PC-3 (cell line): ENCODE results near the gene ATP8A2. TPM values are rescaled to one million over a fixed set of nuclear protein-coding genes. Genes with fewer than 3 reads are reported as not detected.

Experiments used
- ATAC-seq: fragments of 200-7000 bp; cut with Tn5 transposase; 2 replicates; pipeline ENCODE4 v1.9.1; 2020; ENCODE audit warnings: mild to moderate bottlenecking, moderate library complexity
- BruUV-seq: library from RNA; stranded (reverse); fragments of 400-500 nt; replicated peaks from 2 replicates; lab custom pipeline; 2021; lab: Mats Ljungman, UMichigan
- CTCF ChIA-PET: fragments of 300-600 bp; sonication (Branson Sonifier 250); formaldehyde crosslinking; loops from one replicate; lab custom pipeline; 2022; ENCODE audit warnings: antibody characterized with exemption; lab: Charles Lee
- POLR2A ChIA-PET: fragments of 300-600 bp; sonication (Branson Sonifier 250); formaldehyde crosslinking; loops from one replicate; lab custom pipeline; 2022; ENCODE audit warnings: antibody characterized with exemption; ENCODE audit not compliant: unreplicated experiment; lab: Charles Lee
- DNase-seq: peaks from one replicate; pipeline ENCODE4 v3.0.0-alpha.2; 2015
- H2AFZ ChIP-seq: fragments of 300-600 bp; sonication (generic); 2 replicates; pipeline ENCODE4 v1.6.0; 2016; ENCODE audit warnings: antibody characterized with exemption, low read length
- H3F3A ChIP-seq: fragments of 300-600 bp; sonication (generic); one replicate; pipeline ENCODE4 v1.6.0; 2017; ENCODE audit warnings: antibody characterized with exemption, low read length, control low read depth, mild to moderate bottlenecking; ENCODE audit not compliant: unreplicated experiment
- H3K27ac ChIP-seq: fragments of 300-600 bp; sonication (generic); 2 replicates; pipeline ENCODE4 v1.5.1; 2016; ENCODE audit warnings: mild to moderate bottlenecking, low read length
- H3K27me3 ChIP-seq: fragments of 300-600 bp; sonication (generic); 2 replicates; pipeline ENCODE4 v1.6.1; 2016; ENCODE audit warnings: low read length, mixed read lengths
- H3K36me3 ChIP-seq: fragments of 300-600 bp; sonication (generic); 2 replicates; pipeline ENCODE4 v1.6.1; 2016; ENCODE audit warnings: low read depth, mixed run types, low read length, mixed read lengths
- H3K4me1 ChIP-seq: fragments of 300-600 bp; sonication (generic); 2 replicates; pipeline ENCODE4 v1.5.1; 2016; ENCODE audit warnings: low read length; ENCODE audit not compliant: insufficient read depth
- H3K4me2 ChIP-seq: fragments of 300-600 bp; sonication (generic); 2 replicates; pipeline ENCODE4 v1.6.0; 2016; ENCODE audit warnings: low read length
- H3K4me3 ChIP-seq: fragments of 300-600 bp; sonication (generic); 2 replicates; pipeline ENCODE4 v1.5.1; 2016; ENCODE audit warnings: mild to moderate bottlenecking, low read length, mixed read lengths
- H3K79me2 ChIP-seq: fragments of 300-600 bp; sonication (generic); 2 replicates; pipeline ENCODE4 v1.6.1; 2017; ENCODE audit warnings: low read length, mixed read lengths
- H3K9ac ChIP-seq: fragments of 300-600 bp; sonication (generic); 2 replicates; pipeline ENCODE4 v1.6.0; 2016; ENCODE audit warnings: mild to moderate bottlenecking, low read length
- H3K9me2 ChIP-seq: fragments of 300-600 bp; sonication (generic); replicated peaks from 2 replicates; pipeline ENCODE4 v1.6.1; 2016; ENCODE audit warnings: mixed run types, low read length, mixed read lengths
- H3K9me3 ChIP-seq: fragments of 300-600 bp; sonication (generic); 2 replicates; pipeline ENCODE4 v1.6.1; 2016; ENCODE audit warnings: low read length, mixed read lengths
- H4K20me1 ChIP-seq: fragments of 300-600 bp; sonication (generic); 2 replicates; pipeline ENCODE4 v1.6.1; 2016; ENCODE audit warnings: low read length, mixed read lengths
- CTCF ChIP-seq: fragments of 300-600 bp; sonication (generic); conservative IDR thresholded peaks from 2 replicates; pipeline ENCODE4 v1.5.1; 2017; ENCODE audit warnings: antibody characterized with exemption, low read depth, mild to moderate bottlenecking, low read length
- EZH2 ChIP-seq: fragments of 300-600 bp; sonication (generic); IDR thresholded peaks from one replicate; pipeline ENCODE4 v1.6.1; 2017; ENCODE audit warnings: antibody characterized with exemption, mild to moderate bottlenecking, low read length; ENCODE audit not compliant: unreplicated experiment
- EZH2phosphoT487 ChIP-seq: fragments of 300-600 bp; sonication (generic); IDR thresholded peaks from 2 replicates; pipeline ENCODE4 v1.6.1; 2018; ENCODE audit warnings: mild to moderate bottlenecking, antibody characterized with exemption, low read length, borderline replicate concordance
- intact Hi-C: fragments of 100-400 bp; cut with micrococcal nuclease; formaldehyde crosslinking; loops from 2 replicates; pipeline ENCODE4 v1.9.0; 2023
- total RNA-seq: library from RNA; depleted of rRNA; stranded (reverse); fragments of >200 nt; gene quantifications from 2 replicates; pipeline ENCODE4 v1.2.3, GENCODE V29; 2014

ATP8A2 gene
- total RNA-seq, 1 experiment from 2014 or later: 0.04 TPM

- ATAC-seq (peak; percentile 21), DNase-seq (peak; percentile 58)
- H3K9me3 ChIP-seq: no peaks in the 10 kb centered on the region
- no peaks in the 10 kb centered on the region for H3K36me3 ChIP-seq
- peak overlapping the region; percentile 35 for H3K27ac ChIP-seq
- peaks cover 10% of the 10 kb centered on the region for H3F3A ChIP-seq
- H3K4me1 ChIP-seq: peaks cover 47% of the 10 kb centered on the region
- intact Hi-C loops: no loop called here
- H3K27me3 ChIP-seq: no peaks in the 10 kb centered on the region
- no peak overlapping the region for H3K4me2 ChIP-seq
- no TSS peak for BruUV-seq
- H3K9ac ChIP-seq: no peak overlapping the region
- H4K20me1 ChIP-seq: no peaks in the 10 kb centered on the region
- H2AFZ ChIP-seq: no peak overlapping the region
- no peak overlapping the region for H3K4me3 ChIP-seq
- CTCF ChIA-PET: no interaction called here
- H3K79me2 ChIP-seq: no peaks in the 10 kb centered on the region
- no peaks in the 10 kb centered on the region for H3K9me2 ChIP-seq
- TF ChIP-seq CTCF (no peak), EZH2 (no peak), EZH2phosphoT487 (no peak)
- POLR2A ChIA-PET: no interaction called here
These were observed 486.1 kb downstream of the ATP8A2 start for GRCh38 chr13:25857830-25858229.

- Histone ChIP-seq H3K9me3 (no peaks in the 10 kb centered on the region), H3F3A (peaks cover 10% of the 10 kb centered on the region), H3K27me3 (no peaks in the 10 kb centered on the region), H3K36me3 (no peaks in the 10 kb centered on the region), H3K4me2 (peak overlapping the region; percentile 65), H3K4me1 (peaks cover 47% of the 10 kb centered on the region), H2AFZ (no peak overlapping the region), H3K9me2 (no peaks in the 10 kb centered on the region), H4K20me1 (no peaks in the 10 kb centered on the region), H3K27ac (peak overlapping the region; percentile 89), H3K4me3 (no peak overlapping the region; the same call in 1 of the 2 replicates), H3K9ac (peak overlapping the region; percentile 59), H3K79me2 (no peaks in the 10 kb centered on the region)
- ChIA-PET CTCF (no interaction called here), POLR2A (interaction anchor here (0.7 kb wide), 1 partner anchor 42 kb away, joined by 19 read pairs; no protein-coding TSS in a partner anchor)
- peak; percentile 80 for DNase-seq
- no TSS peak for BruUV-seq
- TF ChIP-seq EZH2phosphoT487 (no peak), CTCF (no peak), EZH2 (no peak)
- ATAC-seq: peak; percentile 53
- intact Hi-C loops: no loop called here
These were observed 487.8 kb downstream of the ATP8A2 start for GRCh38 chr13:25859528-25859927.

- H4K20me1 ChIP-seq: no peaks in the 10 kb centered on the region
- no peaks in the 10 kb centered on the region for H3K79me2 ChIP-seq
- TF ChIP-seq EZH2 (no peak), CTCF (no peak), EZH2phosphoT487 (no peak)
- H2AFZ ChIP-seq: no peak overlapping the region
- BruUV-seq: no TSS peak
- CTCF ChIA-PET: no interaction called here
- intact Hi-C loops: loop anchor here (2.0 to 5.0 kb wide), 2 partner anchors 42 to 163 kb away; no protein-coding TSS in a partner anchor
- POLR2A ChIA-PET: interaction anchor here (0.6 to 0.9 kb wide), 3 partner anchors 14 to 110 kb away, joined by 4 to 7 read pairs (median 4); no protein-coding TSS in a partner anchor
- peak overlapping the region; percentile 89 for H3K27ac ChIP-seq
- no peaks in the 10 kb centered on the region for H3K9me2 ChIP-seq
- peaks cover 10% of the 10 kb centered on the region for H3F3A ChIP-seq
- H3K4me2 ChIP-seq: peak overlapping the region; percentile 65
- DNase-seq (no peak), ATAC-seq (no peak)
- H3K27me3 ChIP-seq: no peaks in the 10 kb centered on the region
- H3K4me1 ChIP-seq: peaks cover 47% of the 10 kb centered on the region
- peak overlapping the region; percentile 26; the same call in 1 of the 2 replicates for H3K4me3 ChIP-seq
- no peaks in the 10 kb centered on the region for H3K9me3 ChIP-seq
- H3K36me3 ChIP-seq: no peaks in the 10 kb centered on the region
- H3K9ac ChIP-seq: peak overlapping the region; percentile 59
These were observed 488.5 kb downstream of the ATP8A2 start for GRCh38 chr13:25860265-25860664.
